Epithelial cell of prostate (primary cell): Measurements from ENCODE around the gene CDH10.

Experiments
- DNase-seq: peaks from one replicate; pipeline ENCODE4 v3.0.0-alpha.2; 2011; ENCODE audit warnings: low read depth, low spot score
- H3K27ac ChIP-seq: fragments of 450-650 bp; 2 replicates; pipeline ENCODE4 v1.5.1; 2017; ENCODE audit warnings: mild to moderate bottlenecking

CDH10 gene

DNA sequence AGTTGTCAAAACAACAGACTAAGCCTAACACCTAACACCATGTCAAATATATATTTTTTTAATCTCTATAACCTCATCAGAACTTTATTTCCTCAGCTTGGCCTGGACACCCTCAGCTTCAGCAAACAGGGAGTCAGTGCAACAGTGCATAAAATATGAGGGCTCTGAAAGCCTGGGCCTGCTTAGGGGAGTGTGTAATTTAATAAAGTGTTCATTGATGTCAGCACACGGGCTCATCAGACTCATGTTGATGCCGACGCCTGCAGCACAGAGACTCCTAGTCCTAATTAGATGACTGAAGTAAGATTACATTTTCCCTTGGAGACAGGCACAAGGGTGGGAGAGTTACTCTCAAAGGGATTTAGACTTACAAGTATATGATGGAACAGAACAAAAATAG, 37.8 kb downstream of the CDH10 start:
- no peak overlapping the region for H3K27ac ChIP-seq
- no peak for DNase-seq

DNA sequence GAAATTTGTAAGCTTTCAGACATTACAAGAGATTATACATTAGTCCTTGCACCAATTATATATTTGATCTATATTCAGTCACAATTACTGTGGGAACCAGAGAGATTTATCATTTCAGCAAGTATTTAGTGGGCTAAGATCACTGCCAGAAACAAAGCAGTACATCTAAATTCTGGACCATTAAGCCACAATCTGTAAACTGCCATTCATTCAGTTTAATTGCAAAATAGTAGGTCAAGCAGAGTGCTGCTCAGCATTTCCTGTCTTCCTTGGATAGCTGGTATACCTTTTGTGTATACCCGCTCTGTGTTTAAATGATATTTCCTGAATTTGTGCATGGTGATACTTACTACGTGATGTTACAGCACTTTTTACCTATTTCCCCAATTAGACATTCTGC, 42.6 kb downstream of the CDH10 start:
- no peak for DNase-seq

DNA sequence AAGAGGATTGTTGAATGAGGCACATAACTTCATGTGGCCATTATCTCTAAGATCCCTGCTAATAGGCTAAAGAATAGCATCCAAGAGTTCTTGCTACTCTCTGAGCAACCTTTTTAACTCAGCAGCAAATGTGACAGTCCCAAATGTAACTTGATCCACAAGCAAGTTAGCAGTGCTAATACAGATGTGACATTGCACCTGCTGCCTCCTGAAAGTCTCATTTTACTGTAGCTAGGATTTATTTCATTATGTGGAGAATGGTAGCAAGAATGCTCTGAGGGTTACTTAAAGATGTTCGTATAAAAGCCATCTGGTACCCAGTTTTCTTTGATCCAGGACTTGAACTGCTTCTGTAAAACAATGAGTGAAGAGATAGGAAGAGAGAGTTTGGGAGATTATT, 45.8 kb downstream of the CDH10 start:
- H3K27ac ChIP-seq, result no peak overlapping the region
- no peak for DNase-seq

More for the DNA sequence above, 42.6 kb downstream of the CDH10 start:
- H3K27ac ChIP-seq, result no peak overlapping the region

DNA sequence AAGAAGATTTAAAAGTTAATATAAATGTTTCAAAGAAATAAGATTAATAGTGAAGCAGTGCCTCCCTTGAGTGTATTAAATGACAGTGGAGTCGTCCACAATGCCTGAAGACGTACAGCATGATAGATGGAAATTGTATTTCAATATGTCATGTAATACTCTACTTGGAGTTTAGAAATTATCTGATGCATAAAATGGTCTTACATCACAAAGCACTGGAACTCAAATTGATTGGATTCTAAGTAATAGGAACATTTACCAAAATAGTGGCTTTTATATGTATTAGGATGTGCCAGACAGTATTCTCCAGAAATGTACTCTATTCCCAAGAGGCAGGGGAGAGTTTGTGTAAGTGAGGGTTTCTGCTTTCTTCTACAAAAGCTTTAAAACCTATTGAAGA, 49.4 kb downstream of the CDH10 start:
- no peak overlapping the region for H3K27ac ChIP-seq
- DNase-seq, result no peak

DNA sequence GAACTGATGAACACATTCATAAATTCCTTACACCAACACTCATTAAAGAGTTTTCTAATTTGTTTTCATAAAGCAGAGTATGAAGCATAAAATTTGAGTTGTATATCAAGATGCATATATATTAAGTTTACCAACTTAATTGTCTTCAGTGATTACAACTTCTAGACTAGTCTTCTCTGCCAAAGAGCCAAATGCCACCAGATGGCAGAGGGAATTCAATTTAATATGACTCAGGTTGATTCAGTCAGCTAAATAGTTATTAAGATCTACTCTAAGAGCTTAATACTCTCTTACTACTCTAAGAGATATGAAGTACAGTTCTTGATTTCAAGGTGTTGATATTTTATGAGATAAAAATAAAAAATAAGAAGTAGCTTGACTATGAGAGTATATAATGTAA, 53.4 kb downstream of the CDH10 start:
- no peak for DNase-seq

DNA sequence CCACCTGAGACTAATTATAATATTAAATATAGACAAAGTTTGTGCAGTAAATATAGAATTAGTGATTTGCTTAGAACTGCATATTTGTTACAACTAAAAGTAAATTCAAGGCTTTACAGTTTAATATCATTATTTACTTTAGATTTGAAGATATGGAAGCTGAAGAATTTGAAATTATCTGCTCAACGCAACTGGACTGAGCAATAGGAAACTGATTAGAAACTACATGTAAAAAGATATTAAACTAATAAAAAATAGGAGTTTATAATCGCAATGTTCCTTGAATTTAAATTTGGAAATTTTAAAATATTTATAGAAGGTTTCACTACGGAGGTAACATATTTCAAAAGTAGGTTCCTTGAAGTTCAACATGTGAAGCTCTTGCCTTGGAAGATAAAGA, 55.2 kb downstream of the CDH10 start:
- H3K27ac ChIP-seq, result no peak overlapping the region
- DNase-seq, result no peak

More for the DNA sequence above, 53.4 kb downstream of the CDH10 start:
- no peak overlapping the region for H3K27ac ChIP-seq

DNA sequence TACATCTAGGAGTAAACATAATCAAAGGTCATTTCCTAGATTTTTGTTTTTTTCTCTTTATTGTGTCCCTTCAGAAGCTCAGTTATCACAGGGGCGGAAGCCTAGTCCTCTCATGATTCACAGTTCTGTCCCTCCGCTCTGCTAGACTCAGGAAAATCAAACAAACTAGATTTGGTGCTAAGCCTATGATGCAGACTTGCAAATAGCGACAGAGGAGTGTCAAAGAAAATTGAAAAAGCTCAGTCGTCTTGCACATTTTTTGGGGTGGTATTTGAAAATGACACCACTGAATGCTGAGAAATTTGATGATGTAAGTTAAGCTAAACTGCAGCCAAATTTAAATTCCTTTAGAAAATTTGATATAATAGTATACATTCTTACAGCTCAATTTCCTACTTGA, 59.0 kb downstream of the CDH10 start:
- no peak overlapping the region for H3K27ac ChIP-seq
- DNase-seq, result no peak

DNA sequence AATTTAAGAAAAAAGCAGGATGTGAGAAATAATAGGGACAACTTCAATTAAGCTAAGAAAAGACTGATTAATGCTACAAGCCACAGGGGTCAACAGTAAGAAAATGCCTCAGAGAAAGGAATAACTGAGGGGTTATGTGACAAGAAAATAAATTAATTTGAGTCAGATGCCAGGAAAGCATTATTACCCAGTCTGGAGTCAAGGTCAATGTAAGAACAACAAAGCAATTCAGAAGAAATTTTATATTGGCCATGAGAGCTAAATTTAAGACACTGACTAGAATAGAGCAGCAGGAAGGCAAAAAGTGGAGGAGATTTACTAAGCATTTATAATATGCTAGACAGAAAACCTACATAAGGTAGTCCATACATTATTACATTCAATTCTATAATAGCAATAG, 73.5 kb downstream of the CDH10 start:
- no peak for DNase-seq

DNA sequence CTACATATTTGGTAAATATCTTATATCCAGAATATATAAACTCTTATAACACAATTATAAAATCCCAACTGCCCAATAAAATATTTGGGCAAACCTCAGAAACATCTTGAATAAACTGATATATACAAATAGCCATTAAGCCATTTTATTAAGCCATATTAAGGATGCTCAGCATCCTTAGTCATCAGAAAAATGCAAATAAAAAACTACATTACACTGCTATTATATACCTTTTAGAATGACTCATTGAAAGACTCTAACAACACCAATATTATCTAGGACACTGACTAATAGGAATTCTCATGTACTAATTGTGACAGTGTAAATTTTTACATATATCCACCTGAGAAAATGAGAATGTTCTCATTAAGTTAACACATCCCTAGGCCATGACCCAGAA, 77.8 kb downstream of the CDH10 start:
- DNase-seq, result no peak
- H3K27ac ChIP-seq, result no peak overlapping the region

More for the DNA sequence above, 73.5 kb downstream of the CDH10 start:
- no peak overlapping the region for H3K27ac ChIP-seq

DNA sequence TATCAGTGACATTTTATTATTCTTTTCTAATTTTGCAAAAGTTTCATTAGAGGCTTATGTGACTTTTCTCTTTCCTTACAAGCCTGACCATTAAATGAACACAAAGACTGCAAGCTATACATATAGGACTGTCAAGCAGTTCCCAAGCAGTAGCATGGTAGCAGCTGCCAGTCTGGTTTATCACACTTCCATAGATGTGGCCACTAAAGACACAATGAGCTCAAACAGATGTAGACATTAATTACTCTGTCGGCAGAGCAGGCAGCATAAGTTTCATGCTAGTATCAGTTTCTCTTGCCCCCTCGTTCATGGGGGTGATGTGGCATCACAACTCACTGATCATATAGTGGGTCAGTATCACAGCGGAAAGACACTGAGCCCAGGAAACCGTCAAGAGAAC, 89.5 kb downstream of the CDH10 start:
- no peak for DNase-seq
- no peak overlapping the region for H3K27ac ChIP-seq

DNA sequence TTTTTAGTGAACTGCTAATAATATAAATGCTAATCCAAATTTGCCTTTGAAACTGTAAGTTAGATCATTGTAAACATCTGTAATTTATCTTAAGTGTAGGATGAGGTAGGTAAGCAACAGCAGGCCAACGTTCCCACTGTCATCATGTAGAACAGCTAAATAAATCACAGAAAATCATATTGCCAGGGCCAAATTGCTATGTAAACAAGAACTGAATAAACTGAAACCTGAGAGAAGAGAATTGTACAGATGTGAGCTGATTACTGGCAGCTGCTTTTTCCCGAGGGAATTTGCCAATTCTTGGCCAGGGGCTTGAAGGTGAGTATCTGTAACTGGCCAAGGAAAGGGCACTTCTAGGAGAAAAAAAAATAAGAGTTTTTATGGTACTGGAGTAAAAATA, 97.6 kb downstream of the CDH10 start:
- H3K27ac ChIP-seq, result no peak overlapping the region
- DNase-seq, result no peak

DNA sequence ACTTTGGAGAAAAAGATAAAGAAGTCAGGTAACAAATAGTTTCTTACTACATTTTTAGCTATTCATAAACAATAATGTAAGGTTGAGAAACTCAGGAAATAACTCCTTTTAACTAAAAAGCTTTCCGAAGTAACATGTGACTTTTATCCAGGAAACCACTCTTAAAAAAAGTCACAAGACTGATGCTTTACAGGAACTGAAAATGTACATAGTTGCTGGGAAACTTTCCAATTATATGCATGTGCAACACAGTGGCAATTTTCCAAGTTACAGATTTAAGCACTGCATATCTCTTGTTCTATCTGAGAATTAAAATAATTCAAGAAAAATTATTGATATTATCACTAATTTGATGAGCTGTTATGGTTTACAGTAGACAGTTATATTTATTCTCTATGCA, 105.2 kb downstream of the CDH10 start:
- DNase-seq, result no peak
- no peak overlapping the region for H3K27ac ChIP-seq

DNA sequence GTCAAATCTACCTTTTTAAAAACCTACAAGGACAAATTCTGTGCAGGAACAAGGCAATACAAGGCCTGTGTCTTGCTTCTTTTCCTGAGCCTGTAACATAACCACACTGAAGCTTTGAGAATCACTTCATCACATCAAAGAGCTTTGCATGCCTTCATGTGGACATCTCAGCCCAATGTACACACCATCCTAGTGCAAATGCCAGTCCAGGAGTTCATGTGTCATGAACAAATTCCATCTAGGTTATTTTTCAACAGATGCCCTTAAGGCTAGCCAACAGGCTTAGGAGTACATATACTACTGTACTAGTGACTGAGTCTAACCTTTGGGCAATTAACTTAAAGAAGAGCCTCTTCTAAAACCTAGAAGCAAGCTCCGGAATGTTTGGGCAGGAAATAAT, 106.4 kb downstream of the CDH10 start:
- H3K27ac ChIP-seq, result no peak overlapping the region

DNA sequence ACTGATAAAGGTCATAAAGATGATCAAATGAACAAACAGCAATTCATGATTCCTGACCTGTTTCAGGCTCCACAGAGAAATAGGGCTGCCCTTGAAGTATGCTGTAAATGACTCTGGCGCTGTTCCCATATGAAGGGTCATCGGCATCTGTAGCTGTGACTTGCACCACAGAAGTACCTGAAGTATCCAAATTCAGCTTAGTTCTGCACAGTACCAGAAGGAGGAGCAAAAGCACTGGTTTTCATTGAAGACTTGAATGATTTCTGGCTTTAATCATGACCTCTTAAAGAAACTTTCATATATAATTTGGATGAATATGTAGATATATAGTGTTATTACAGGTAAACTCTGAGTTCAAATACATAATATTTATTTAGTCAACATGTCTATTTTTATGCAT, 109.1 kb downstream of the CDH10 start:
- no peak overlapping the region for H3K27ac ChIP-seq
- DNase-seq, result no peak

More for the DNA sequence above, 106.4 kb downstream of the CDH10 start:
- no peak for DNase-seq

DNA sequence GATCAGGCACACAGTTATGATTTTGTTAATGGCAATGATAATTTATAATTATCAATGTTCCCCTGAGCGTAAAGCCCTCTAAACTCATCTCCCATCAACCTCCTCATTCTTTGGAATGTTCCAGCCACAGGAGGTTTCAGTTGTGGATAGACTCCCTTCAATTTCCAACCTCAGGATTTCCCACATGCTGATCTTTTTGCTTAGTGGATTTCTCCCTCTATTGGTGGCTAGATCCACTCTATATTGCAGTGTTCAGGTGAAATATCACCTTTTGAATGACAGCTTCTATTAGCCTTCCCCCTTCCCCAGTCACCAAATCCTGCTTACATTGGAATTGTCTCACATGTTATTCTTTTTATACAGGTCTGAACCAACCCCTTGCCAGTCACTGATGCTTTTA, 113.9 kb downstream of the CDH10 start:
- no peak for DNase-seq
- no peak overlapping the region for H3K27ac ChIP-seq

DNA sequence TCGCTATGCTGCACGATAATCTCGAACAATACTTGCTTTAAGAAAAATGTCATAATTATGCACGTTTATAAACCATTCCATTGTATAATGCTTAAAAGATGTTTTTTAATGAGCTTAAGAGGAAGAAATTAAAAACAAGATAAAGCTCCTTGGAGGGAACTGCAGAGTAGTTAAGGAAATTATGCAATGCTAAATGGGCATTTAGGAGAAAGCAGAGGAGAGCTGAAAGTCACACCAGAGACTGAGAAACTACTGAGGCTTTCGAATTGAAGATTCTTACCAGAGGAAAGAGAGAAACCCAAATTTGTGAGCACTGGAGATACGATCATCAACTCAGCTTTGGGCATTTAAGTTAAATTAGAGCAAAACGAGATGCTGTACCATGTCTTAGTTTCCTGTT, 119.4 kb downstream of the CDH10 start:
- DNase-seq, result no peak
- no peak overlapping the region for H3K27ac ChIP-seq

DNA sequence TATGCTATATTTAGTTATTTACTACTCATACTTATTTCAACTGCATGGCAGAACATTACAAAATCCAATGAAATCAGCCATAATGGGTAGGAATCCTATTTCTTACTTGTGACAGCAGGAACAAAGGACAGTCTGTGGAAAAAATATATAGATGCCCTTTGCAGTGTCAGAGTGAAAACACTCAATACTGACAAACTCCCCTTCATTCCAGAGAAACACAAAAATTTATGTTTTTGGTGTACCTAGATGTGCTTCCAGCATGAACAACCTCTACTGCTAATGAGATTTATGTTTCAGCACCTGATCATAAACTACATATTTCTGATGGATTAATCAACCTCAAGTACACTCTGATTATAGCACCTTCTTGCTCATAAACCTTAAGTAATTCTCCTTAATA, 132.4 kb downstream of the CDH10 start:
- H3K27ac ChIP-seq, result no peak overlapping the region
- no peak for DNase-seq

DNA sequence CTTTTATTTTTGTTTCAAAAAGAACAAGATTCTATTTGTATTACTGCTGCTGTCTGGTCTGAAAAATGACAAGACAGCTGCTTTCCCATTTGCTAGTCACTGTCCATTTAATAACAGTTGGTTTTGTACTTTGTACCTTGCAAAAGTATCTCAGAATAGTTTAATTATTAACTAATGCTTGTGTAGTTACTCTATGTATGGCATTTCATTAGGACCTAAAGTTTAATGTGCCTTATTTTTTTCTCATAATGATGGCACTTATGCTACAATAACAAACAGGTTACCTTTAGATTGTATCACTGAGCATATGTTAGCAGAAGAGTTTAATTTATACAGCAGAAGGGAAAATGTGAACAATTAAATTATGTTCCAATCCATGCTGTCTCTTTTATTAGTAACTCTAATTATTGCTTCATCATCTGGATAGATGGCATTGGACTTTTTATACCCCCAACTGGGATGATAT, 134.2 kb downstream of the CDH10 start:
- DNase-seq, result no peak
- no peak overlapping the region for H3K27ac ChIP-seq

DNA sequence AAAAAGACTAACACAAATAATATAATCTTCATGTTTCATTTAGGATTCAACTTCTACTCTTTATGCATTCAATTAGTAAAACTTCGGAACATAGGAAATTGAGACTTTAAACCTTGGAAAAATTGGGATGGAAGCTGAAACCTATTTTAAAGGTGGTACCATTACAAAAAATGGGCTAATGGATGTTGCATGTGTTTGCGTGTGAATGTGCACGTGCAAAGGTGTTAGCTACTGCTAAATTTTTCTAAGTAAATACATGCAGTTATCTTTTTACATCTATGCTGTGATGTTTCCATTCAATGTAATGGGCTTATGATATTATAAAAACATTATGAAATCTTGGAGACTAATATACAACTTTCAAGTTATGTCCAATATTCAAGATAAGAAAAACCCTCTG, 134.8 kb downstream of the CDH10 start:
- no peak overlapping the region for H3K27ac ChIP-seq
- DNase-seq, result no peak

DNA sequence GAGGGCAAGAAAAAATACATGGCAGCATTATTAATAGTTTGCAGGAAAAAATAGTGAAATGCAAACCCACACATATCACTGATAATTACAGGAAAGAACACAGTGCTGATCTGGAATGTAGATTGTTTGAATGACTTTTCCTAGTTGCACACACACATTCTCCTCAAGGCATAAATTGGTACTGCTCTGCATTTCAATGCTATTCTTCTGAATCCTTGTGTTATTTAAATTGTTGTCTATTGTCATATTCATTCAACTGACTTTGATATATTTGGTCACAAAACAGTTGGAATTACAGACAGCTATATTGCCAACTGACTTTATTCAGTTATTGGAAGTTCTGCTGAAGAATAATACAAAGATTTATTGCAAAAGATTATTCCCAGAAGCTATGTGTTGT, 139.5 kb downstream of the CDH10 start:
- no peak for DNase-seq

DNA sequence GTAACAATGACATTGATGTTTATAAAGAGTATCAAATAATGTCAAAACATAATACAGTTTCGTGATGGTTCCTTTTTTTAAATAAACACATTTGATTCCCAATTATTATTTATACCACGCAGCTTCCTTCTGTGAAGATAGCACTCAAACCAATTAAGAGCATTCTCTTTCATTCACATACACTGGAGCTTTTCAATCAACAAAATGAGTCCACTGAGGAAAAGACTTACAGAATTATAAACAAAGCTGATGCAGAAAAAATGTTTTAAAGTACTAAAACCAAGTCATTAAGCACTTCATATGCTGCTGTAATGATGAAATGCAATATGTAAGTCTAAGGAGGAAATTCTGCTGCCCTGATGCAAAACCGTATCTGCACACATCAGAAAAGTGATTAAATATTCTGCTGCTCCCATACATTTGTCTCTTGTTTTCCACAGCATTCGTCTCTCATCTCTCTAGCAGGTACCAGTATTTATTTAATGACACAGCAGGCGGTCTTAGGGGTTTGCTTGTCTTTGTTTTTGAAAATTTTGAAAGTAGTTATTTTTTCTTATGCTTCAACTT, 147.1 kb downstream of the CDH10 start:
- DNase-seq, result no peak

More for the DNA sequence above, 139.5 kb downstream of the CDH10 start:
- H3K27ac ChIP-seq, result no peak overlapping the region

DNA sequence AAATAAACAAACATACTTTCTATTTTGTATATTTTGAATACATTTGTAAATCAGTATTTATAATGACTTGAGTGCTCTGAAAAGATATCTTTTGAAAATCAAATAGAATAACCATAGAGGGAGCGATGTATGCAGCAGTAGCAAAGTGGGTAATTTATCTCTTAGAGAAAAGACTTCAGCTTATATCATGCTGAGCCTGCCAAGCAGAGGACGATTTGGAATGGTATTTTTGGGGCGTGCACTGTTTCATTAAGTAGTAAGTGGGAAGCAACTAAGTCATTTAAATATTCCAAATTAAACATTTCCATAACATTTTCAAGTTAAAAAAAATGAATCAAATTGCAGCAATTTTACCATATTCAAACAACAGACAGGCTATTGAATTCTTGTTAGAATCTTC, 147.6 kb downstream of the CDH10 start:
- no peak overlapping the region for H3K27ac ChIP-seq

More for the DNA sequence above, 147.1 kb downstream of the CDH10 start:
- no peak overlapping the region for H3K27ac ChIP-seq

DNA sequence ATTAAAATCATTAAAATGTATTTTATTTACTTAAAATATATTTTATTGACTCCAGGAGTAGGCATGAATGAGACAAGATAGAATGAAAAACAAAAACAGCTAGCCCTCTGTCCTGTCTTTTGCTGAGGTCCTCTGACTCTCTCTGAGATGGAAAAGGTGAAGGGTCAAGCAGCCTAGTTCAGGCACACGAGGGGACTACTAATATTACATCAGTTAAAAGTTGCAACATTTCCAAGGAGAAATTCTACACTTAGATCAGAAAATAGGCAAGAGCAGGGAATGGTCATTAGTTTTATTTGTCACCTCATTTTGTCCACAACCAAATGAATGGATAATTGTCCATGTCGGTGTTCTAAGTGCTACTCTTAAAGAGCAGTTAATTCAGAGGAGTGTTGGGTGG, 148.5 kb downstream of the CDH10 start:
- no peak overlapping the region for H3K27ac ChIP-seq
- no peak for DNase-seq

More for the DNA sequence above, 147.6 kb downstream of the CDH10 start:
- no peak for DNase-seq
